ENCODE data around the gene RASGEF1C. TPM values are rescaled to one million over a fixed set of nuclear protein-coding genes. Genes with fewer than 3 reads are reported as not detected.

The RASGEF1C gene
- total RNA-seq, 2 donors from 2014 or later: not detected

GRCh38 chr5:180071531-180072255 lies 137.3 kb downstream of the RASGEF1C start, which contains the start of gene RNF130:
RNF130 (minus strand) TSS chr5:180071759; CDS start chr5:180071702, 57 bp downstream.
- TF ChIP-seq CTCF (IDR thresholded peaks at IDR 0.05): no peak
- no peaks in the 10 kb centered on the region for H3K36me3 ChIP-seq
- peak within 1 kb of the TSS; percentile 98 for H3K4me3 ChIP-seq
- DNase-seq (ENCODE audit: low spot score) (peak; percentile 60), ATAC-seq (ENCODE audit: insufficient number of reproducible peaks, low FRiP score, low read depth) (peak; percentile 86)
- no peaks in the 10 kb centered on the region for H3K27me3 ChIP-seq (replicated peaks; ENCODE audit: insufficient read depth)
- H3K4me1 ChIP-seq (ENCODE audit: control insufficient read depth in 1 of 2, low read depth in 2 of 2): peaks cover 0 to 30% of the 10 kb centered on the region in 2 donors
- H3K27ac ChIP-seq: peak within 1 kb of the TSS; percentile 93 to 94
- no peaks in the 10 kb centered on the region for H3K9me3 ChIP-seq

- H3K4me1 ChIP-seq (ENCODE audit: control insufficient read depth in 1 of 2, low read depth in 2 of 2): peaks cover 0 to 30% of the 10 kb centered on the region in 2 donors
- ATAC-seq (ENCODE audit: insufficient number of reproducible peaks, low FRiP score, low read depth) (peak; percentile 42), DNase-seq (ENCODE audit: low spot score) (no peak)
- H3K27ac ChIP-seq: peak overlapping the region; percentile 87 to 94
- no peaks in the 10 kb centered on the region for H3K9me3 ChIP-seq
- peak overlapping the region; percentile 98 for H3K4me3 ChIP-seq
- TF ChIP-seq CTCF (IDR thresholded peaks at IDR 0.05): no peak
- no peaks in the 10 kb centered on the region for H3K36me3 ChIP-seq
- H3K27me3 ChIP-seq (replicated peaks; ENCODE audit: insufficient read depth): no peaks in the 10 kb centered on the region
Observed at GRCh38 chr5:180070756-180071530, 138.1 kb downstream of the RASGEF1C start.

GRCh38 chr5:180069589-180070247 lies 139.3 kb downstream of the RASGEF1C start:
- no peak for ATAC-seq (ENCODE audit: insufficient number of reproducible peaks, low FRiP score, low read depth)
- no peak for TF ChIP-seq CTCF (IDR thresholded peaks at IDR 0.05)
- H3K4me1 ChIP-seq (ENCODE audit: control insufficient read depth in 1 of 2, low read depth in 2 of 2): peaks cover 0 to 30% of the 10 kb centered on the region in 2 donors
- no peaks in the 10 kb centered on the region for H3K27me3 ChIP-seq (replicated peaks; ENCODE audit: insufficient read depth)
- DNase-seq (ENCODE audit: low spot score): no peak
- H3K9me3 ChIP-seq: no peaks in the 10 kb centered on the region
- no peak overlapping the region for H3K27ac ChIP-seq
- H3K4me3 ChIP-seq: peak overlapping the region; percentile 98
- H3K36me3 ChIP-seq: no peaks in the 10 kb centered on the region

GRCh38 chr5:180068519-180069090 lies 140.4 kb downstream of the RASGEF1C start:
- TF ChIP-seq CTCF (IDR thresholded peaks at IDR 0.05): no peak

More at GRCh38 chr5:180068519-180069090, 140.4 kb downstream of the RASGEF1C start:
- no peak overlapping the region for H3K4me3 ChIP-seq
- no peak for ATAC-seq (ENCODE audit: insufficient number of reproducible peaks, low FRiP score, low read depth)
- H3K4me1 ChIP-seq (ENCODE audit: control insufficient read depth in 1 of 2, low read depth in 2 of 2): peaks cover 0 to 30% of the 10 kb centered on the region in 2 donors
- no peaks in the 10 kb centered on the region for H3K36me3 ChIP-seq
- no peak for DNase-seq (ENCODE audit: low spot score)
- no peak overlapping the region for H3K27ac ChIP-seq
- no peaks in the 10 kb centered on the region for H3K27me3 ChIP-seq (replicated peaks; ENCODE audit: insufficient read depth)
- no peaks in the 10 kb centered on the region for H3K9me3 ChIP-seq
